WTC11 (cell line): ENCODE results near the gene NKPD1. TPM values are rescaled to one million over a fixed set of nuclear protein-coding genes. Genes with fewer than 3 reads are reported as not detected.

Source experiments
- ATAC-seq: fragments of 200-7000 bp; cut with Tn5 transposase; 2 replicates; pipeline ENCODE4 v1.10.0; 2021; ENCODE audit warnings: mild to moderate bottlenecking, moderate library complexity
- CTCF ChIA-PET: fragments of 300-600 bp; sonication (Branson Sonifier 250); formaldehyde crosslinking; loops from one replicate; lab custom pipeline; 2021; ENCODE audit warnings: antibody characterized with exemption; lab: Charles Lee
- POLR2A ChIA-PET: fragments of 350-600 bp; sonication (Branson Sonifier 250); formaldehyde crosslinking; loops from one replicate; lab custom pipeline; 2021; ENCODE audit warnings: antibody characterized with exemption; lab: Charles Lee
- DNase-seq: peaks from one replicate; pipeline ENCODE4 v3.0.0; 2021; ENCODE audit warnings: low spot score
- H3K27ac Mint-ChIP-seq: 2 replicates; pipeline ENCODE4 v1.8.0; 2021; ENCODE audit warnings: mixed read lengths
- H3K27me3 Mint-ChIP-seq: 2 replicates; pipeline ENCODE4 v1.8.0; 2021; ENCODE audit warnings: low read depth, mild to moderate bottlenecking, moderate library complexity, mixed read lengths
- H3K36me3 Mint-ChIP-seq: 2 replicates; pipeline ENCODE4 v1.8.0; 2021; ENCODE audit warnings: mixed read lengths
- H3K4me1 Mint-ChIP-seq: 2 replicates; pipeline ENCODE4 v1.8.0; 2022; ENCODE audit warnings: mixed read lengths
- H3K4me3 Mint-ChIP-seq: 2 replicates; pipeline ENCODE4 v1.8.0; 2021; ENCODE audit warnings: mild to moderate bottlenecking, moderate library complexity, mixed read lengths
- H3K9me3 Mint-ChIP-seq: 2 replicates; pipeline ENCODE4 v1.8.0; 2021; ENCODE audit warnings: mixed read lengths
- CREM ChIP-seq: sonication (generic); formaldehyde crosslinking; IDR thresholded peaks from 2 replicates; pipeline ENCODE4 v1.8.1; 2022; ENCODE audit warnings: mild to moderate bottlenecking, missing genetic modification reagents, moderate library complexity
- ESRRA ChIP-seq: sonication (generic); formaldehyde crosslinking; IDR thresholded peaks from 2 replicates; pipeline ENCODE4 v1.8.1; 2022; ENCODE audit warnings: mild to moderate bottlenecking, missing genetic modification reagents, borderline replicate concordance
- ETV6 ChIP-seq: sonication (generic); formaldehyde crosslinking; IDR thresholded peaks from 2 replicates; pipeline ENCODE4 v1.8.1; 2022; ENCODE audit warnings: mild to moderate bottlenecking, missing genetic modification reagents
- GTF2I ChIP-seq: fragments of 250-450 bp; sonication (Bioruptor Pico); conservative IDR thresholded peaks from 2 replicates; pipeline ENCODE4 v1.4.0; 2021; ENCODE audit warnings: mild to moderate bottlenecking
- NR1H2 ChIP-seq: sonication (generic); formaldehyde crosslinking; IDR thresholded peaks from 2 replicates; pipeline ENCODE4 v1.9.0; 2021; ENCODE audit warnings: mild to moderate bottlenecking, moderate library complexity, missing genetic modification reagents
- NR2C2 ChIP-seq: sonication (generic); formaldehyde crosslinking; IDR thresholded peaks from 2 replicates; pipeline ENCODE4 v1.8.0; 2022; ENCODE audit warnings: mild to moderate bottlenecking, missing genetic modification reagents
- NR3C1 ChIP-seq: sonication (generic); formaldehyde crosslinking; conservative IDR thresholded peaks from 2 replicates; pipeline ENCODE4 v1.8.1; 2023; ENCODE audit warnings: low read depth, mild to moderate bottlenecking, missing genetic modification reagents
- RELA ChIP-seq: sonication (generic); formaldehyde crosslinking; IDR thresholded peaks from 2 replicates; pipeline ENCODE4 v1.8.1; 2022; ENCODE audit warnings: missing genetic modification reagents, mild to moderate bottlenecking, borderline replicate concordance
- SP1 ChIP-seq: sonication (generic); formaldehyde crosslinking; conservative IDR thresholded peaks from 2 replicates; pipeline ENCODE4 v1.8.1; 2022; ENCODE audit warnings: missing genetic modification reagents
- ZBTB21 ChIP-seq: sonication (generic); formaldehyde crosslinking; IDR thresholded peaks from 2 replicates; pipeline ENCODE4 v1.8.1; 2023; ENCODE audit warnings: mild to moderate bottlenecking, missing genetic modification reagents, borderline replicate concordance
- ZNF263 ChIP-seq: sonication (generic); formaldehyde crosslinking; IDR thresholded peaks from 2 replicates; pipeline ENCODE4 v1.8.1; 2022; ENCODE audit warnings: low read depth, mild to moderate bottlenecking, moderate library complexity, missing genetic modification reagents
- ZNF671 ChIP-seq: fragments of 250-450 bp; sonication (Bioruptor Pico); IDR thresholded peaks from 2 replicates; pipeline ENCODE4 v1.8.0; 2021; ENCODE audit warnings: mild to moderate bottlenecking
- total RNA-seq: library from RNA; stranded (reverse); gene quantifications from 3 replicates; pipeline ENCODE4 v1.2.3, GENCODE V29; 2021
- TF ChIP-seq, protein P1 (sequence below): sonication (generic); formaldehyde crosslinking; IDR thresholded peaks from 2 replicates; pipeline ENCODE4 v1.8.1; 2022; ENCODE audit warnings: low read depth, mild to moderate bottlenecking, moderate library complexity, missing genetic modification reagents, borderline replicate concordance
- TF ChIP-seq, protein P2 (sequence below): sonication (generic); formaldehyde crosslinking; IDR thresholded peaks from 2 replicates; pipeline ENCODE4 v1.8.1; 2023; ENCODE audit warnings: mild to moderate bottlenecking, missing genetic modification reagents
- TF ChIP-seq, protein P3 (sequence below): fragments of 250-450 bp; sonication (Bioruptor Pico); IDR thresholded peaks from 2 replicates; pipeline ENCODE4 v1.9.0; 2021; ENCODE audit warnings: moderate library complexity, mild to moderate bottlenecking, inconsistent platforms, borderline replicate concordance
- TF ChIP-seq, protein P4 (sequence below): fragments of 250-450 bp; sonication (Bioruptor Pico); IDR thresholded peaks from 2 replicates; pipeline ENCODE4 v1.9.0; 2021; ENCODE audit warnings: mild to moderate bottlenecking, borderline replicate concordance
- TF ChIP-seq, protein P5 (sequence below): fragments of 250-450 bp; sonication (Bioruptor Pico); IDR thresholded peaks from 2 replicates; pipeline ENCODE4 v1.9.0; 2021; ENCODE audit warnings: mild to moderate bottlenecking
- TF ChIP-seq, protein P6 (sequence below): sonication (generic); formaldehyde crosslinking; IDR thresholded peaks from 2 replicates; pipeline ENCODE4 v1.8.0; 2022; ENCODE audit warnings: mild to moderate bottlenecking, missing genetic modification reagents
- TF ChIP-seq, protein P7 (sequence below): fragments of 200-600 bp; IDR thresholded peaks from 2 replicates; pipeline ENCODE4 v1.8.0; 2022; ENCODE audit warnings: antibody characterized with exemption
- TF ChIP-seq, protein P8 (sequence below): sonication (generic); formaldehyde crosslinking; IDR thresholded peaks from 2 replicates; pipeline ENCODE4 v1.8.1; 2023; ENCODE audit warnings: mild to moderate bottlenecking, moderate library complexity, missing genetic modification reagents

Gene NKPD1
- total RNA-seq, 1 experiment from 2014 or later, result 0.57 TPM

DNA sequence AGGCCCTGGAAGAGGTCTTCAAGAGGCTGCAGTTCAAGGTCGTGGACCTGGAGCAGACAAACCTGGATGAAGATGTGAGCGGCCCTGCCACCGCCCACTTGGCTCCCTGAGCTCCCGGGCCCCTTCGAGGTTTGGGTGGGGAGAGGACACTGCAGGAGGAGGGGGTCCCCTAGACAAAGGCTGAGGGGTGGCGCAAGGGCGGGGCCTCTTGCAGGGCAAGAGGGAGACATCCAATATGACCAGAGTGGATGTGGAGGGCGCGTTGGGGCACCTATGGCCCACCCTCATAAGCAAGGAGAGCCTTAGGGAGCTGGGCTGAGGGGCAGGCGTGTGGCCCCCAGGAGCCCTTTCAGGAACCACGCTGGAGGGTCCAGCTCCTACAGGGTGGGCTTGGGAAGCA is 20.2 kb downstream of the NKPD1 start (continued):
- TF ChIP-seq, protein P1, sequence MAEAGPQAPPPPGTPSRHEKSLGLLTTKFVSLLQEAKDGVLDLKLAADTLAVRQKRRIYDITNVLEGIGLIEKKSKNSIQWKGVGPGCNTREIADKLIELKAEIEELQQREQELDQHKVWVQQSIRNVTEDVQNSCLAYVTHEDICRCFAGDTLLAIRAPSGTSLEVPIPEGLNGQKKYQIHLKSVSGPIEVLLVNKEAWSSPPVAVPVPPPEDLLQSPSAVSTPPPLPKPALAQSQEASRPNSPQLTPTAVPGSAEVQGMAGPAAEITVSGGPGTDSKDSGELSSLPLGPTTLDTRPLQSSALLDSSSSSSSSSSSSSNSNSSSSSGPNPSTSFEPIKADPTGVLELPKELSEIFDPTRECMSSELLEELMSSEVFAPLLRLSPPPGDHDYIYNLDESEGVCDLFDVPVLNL, result no peak
- TF ChIP-seq, protein P2, sequence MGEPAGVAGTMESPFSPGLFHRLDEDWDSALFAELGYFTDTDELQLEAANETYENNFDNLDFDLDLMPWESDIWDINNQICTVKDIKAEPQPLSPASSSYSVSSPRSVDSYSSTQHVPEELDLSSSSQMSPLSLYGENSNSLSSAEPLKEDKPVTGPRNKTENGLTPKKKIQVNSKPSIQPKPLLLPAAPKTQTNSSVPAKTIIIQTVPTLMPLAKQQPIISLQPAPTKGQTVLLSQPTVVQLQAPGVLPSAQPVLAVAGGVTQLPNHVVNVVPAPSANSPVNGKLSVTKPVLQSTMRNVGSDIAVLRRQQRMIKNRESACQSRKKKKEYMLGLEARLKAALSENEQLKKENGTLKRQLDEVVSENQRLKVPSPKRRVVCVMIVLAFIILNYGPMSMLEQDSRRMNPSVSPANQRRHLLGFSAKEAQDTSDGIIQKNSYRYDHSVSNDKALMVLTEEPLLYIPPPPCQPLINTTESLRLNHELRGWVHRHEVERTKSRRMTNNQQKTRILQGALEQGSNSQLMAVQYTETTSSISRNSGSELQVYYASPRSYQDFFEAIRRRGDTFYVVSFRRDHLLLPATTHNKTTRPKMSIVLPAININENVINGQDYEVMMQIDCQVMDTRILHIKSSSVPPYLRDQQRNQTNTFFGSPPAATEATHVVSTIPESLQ (CRISPR knock-in tag), result no peak
- TF ChIP-seq NR1H2 (CRISPR knock-in tag), result no peak
- TF ChIP-seq SP1, result no peak
- TF ChIP-seq, protein P3, sequence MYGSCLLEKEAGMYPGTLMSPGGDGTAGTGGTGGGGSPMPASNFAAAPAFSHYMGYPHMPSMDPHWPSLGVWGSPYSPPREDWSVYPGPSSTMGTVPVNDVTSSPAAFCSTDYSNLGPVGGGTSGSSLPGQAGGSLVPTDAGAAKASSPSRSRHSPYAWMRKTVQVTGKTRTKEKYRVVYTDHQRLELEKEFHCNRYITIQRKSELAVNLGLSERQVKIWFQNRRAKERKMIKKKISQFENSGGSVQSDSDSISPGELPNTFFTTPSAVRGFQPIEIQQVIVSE (CRISPR knock-in tag), result no peak
- no peak for TF ChIP-seq RELA (CRISPR knock-in tag)
- TF ChIP-seq, protein P4, sequence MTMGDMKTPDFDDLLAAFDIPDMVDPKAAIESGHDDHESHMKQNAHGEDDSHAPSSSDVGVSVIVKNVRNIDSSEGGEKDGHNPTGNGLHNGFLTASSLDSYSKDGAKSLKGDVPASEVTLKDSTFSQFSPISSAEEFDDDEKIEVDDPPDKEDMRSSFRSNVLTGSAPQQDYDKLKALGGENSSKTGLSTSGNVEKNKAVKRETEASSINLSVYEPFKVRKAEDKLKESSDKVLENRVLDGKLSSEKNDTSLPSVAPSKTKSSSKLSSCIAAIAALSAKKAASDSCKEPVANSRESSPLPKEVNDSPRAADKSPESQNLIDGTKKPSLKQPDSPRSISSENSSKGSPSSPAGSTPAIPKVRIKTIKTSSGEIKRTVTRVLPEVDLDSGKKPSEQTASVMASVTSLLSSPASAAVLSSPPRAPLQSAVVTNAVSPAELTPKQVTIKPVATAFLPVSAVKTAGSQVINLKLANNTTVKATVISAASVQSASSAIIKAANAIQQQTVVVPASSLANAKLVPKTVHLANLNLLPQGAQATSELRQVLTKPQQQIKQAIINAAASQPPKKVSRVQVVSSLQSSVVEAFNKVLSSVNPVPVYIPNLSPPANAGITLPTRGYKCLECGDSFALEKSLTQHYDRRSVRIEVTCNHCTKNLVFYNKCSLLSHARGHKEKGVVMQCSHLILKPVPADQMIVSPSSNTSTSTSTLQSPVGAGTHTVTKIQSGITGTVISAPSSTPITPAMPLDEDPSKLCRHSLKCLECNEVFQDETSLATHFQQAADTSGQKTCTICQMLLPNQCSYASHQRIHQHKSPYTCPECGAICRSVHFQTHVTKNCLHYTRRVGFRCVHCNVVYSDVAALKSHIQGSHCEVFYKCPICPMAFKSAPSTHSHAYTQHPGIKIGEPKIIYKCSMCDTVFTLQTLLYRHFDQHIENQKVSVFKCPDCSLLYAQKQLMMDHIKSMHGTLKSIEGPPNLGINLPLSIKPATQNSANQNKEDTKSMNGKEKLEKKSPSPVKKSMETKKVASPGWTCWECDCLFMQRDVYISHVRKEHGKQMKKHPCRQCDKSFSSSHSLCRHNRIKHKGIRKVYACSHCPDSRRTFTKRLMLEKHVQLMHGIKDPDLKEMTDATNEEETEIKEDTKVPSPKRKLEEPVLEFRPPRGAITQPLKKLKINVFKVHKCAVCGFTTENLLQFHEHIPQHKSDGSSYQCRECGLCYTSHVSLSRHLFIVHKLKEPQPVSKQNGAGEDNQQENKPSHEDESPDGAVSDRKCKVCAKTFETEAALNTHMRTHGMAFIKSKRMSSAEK, result no peak
- no peak for TF ChIP-seq NR2C2 (CRISPR knock-in tag)
- TF ChIP-seq ZNF263 (CRISPR knock-in tag), result no peak
- TF ChIP-seq, protein P5, sequence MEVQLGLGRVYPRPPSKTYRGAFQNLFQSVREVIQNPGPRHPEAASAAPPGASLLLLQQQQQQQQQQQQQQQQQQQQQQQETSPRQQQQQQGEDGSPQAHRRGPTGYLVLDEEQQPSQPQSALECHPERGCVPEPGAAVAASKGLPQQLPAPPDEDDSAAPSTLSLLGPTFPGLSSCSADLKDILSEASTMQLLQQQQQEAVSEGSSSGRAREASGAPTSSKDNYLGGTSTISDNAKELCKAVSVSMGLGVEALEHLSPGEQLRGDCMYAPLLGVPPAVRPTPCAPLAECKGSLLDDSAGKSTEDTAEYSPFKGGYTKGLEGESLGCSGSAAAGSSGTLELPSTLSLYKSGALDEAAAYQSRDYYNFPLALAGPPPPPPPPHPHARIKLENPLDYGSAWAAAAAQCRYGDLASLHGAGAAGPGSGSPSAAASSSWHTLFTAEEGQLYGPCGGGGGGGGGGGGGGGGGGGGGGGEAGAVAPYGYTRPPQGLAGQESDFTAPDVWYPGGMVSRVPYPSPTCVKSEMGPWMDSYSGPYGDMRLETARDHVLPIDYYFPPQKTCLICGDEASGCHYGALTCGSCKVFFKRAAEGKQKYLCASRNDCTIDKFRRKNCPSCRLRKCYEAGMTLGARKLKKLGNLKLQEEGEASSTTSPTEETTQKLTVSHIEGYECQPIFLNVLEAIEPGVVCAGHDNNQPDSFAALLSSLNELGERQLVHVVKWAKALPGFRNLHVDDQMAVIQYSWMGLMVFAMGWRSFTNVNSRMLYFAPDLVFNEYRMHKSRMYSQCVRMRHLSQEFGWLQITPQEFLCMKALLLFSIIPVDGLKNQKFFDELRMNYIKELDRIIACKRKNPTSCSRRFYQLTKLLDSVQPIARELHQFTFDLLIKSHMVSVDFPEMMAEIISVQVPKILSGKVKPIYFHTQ (CRISPR knock-in tag), result no peak
- no peak for TF ChIP-seq ETV6
- TF ChIP-seq, all 79 proteins: peak for 0

DNA sequence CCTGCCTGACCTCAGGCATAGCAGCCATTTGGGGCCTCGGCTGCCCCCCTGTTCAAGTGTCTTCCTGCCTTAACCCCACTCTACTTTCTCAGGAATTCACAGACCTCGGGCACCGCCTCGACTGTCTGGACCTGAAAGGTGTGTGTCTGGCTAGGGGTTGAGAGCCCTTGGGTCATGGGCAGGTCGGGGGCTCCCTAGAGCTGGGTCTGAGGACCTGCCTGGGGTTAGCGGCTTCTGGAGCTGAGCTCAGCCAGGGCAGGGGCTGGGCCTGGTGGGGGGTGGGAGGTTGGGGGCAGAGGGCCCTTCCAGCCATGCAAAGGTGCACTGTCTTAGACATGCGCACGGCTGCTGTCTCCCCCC is 20.7 kb downstream of the NKPD1 start:
- Mint-ChIP-seq H3K27me3 (no peaks in the 10 kb centered on the region), H3K27ac (peak overlapping the region; percentile 65; the same call in 1 of the 2 replicates), H3K36me3 (peaks cover 10% of the 10 kb centered on the region), H3K4me1 (peaks cover 25% of the 10 kb centered on the region), H3K4me3 (no peak overlapping the region), H3K9me3 (no peaks in the 10 kb centered on the region)
- ChIA-PET POLR2A (no interaction called here), CTCF (interaction anchor here (0.9 kb wide), 1 partner anchor 17 kb away, joined by 3 read pairs; no protein-coding TSS in a partner anchor)
- DNase-seq (no peak), ATAC-seq (no peak)
- no peak for TF ChIP-seq GTF2I (CRISPR knock-in tag)
- TF ChIP-seq CREM (CRISPR knock-in tag), result no peak
- TF ChIP-seq NR3C1 (CRISPR knock-in tag), result no peak
- TF ChIP-seq, protein P6, sequence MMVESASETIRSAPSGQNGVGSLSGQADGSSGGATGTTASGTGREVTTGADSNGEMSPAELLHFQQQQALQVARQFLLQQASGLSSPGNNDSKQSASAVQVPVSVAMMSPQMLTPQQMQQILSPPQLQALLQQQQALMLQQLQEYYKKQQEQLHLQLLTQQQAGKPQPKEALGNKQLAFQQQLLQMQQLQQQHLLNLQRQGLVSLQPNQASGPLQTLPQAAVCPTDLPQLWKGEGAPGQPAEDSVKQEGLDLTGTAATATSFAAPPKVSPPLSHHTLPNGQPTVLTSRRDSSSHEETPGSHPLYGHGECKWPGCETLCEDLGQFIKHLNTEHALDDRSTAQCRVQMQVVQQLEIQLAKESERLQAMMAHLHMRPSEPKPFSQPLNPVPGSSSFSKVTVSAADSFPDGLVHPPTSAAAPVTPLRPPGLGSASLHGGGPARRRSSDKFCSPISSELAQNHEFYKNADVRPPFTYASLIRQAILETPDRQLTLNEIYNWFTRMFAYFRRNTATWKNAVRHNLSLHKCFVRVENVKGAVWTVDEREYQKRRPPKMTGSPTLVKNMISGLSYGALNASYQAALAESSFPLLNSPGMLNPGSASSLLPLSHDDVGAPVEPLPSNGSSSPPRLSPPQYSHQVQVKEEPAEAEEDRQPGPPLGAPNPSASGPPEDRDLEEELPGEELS (CRISPR knock-in tag), result no peak
- TF ChIP-seq ESRRA (CRISPR knock-in tag), result no peak
- TF ChIP-seq ETV6, result no peak
- TF ChIP-seq ZNF671 (CRISPR knock-in tag), result no peak
- no peak for TF ChIP-seq ZBTB21 (CRISPR knock-in tag)
- TF ChIP-seq, protein P7, sequence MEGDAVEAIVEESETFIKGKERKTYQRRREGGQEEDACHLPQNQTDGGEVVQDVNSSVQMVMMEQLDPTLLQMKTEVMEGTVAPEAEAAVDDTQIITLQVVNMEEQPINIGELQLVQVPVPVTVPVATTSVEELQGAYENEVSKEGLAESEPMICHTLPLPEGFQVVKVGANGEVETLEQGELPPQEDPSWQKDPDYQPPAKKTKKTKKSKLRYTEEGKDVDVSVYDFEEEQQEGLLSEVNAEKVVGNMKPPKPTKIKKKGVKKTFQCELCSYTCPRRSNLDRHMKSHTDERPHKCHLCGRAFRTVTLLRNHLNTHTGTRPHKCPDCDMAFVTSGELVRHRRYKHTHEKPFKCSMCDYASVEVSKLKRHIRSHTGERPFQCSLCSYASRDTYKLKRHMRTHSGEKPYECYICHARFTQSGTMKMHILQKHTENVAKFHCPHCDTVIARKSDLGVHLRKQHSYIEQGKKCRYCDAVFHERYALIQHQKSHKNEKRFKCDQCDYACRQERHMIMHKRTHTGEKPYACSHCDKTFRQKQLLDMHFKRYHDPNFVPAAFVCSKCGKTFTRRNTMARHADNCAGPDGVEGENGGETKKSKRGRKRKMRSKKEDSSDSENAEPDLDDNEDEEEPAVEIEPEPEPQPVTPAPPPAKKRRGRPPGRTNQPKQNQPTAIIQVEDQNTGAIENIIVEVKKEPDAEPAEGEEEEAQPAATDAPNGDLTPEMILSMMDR, result no peak
- TF ChIP-seq, protein P8, sequence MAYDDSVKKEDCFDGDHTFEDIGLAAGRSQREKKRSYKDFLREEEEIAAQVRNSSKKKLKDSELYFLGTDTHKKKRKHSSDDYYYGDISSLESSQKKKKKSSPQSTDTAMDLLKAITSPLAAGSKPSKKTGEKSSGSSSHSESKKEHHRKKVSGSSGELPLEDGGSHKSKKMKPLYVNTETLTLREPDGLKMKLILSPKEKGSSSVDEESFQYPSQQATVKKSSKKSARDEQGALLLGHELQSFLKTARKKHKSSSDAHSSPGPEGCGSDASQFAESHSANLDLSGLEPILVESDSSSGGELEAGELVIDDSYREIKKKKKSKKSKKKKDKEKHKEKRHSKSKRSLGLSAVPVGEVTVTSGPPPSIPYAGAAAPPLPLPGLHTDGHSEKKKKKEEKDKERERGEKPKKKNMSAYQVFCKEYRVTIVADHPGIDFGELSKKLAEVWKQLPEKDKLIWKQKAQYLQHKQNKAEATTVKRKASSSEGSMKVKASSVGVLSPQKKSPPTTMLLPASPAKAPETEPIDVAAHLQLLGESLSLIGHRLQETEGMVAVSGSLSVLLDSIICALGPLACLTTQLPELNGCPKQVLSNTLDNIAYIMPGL (CRISPR knock-in tag), result no peak
